ENCODE data around the gene ZNRF3. TPM values are rescaled to one million over a fixed set of nuclear protein-coding genes. Genes with fewer than 3 reads are reported as not detected.
A peak's percentile ranks its signal among the peaks of the same experiment; 100 is the strongest.

Gene ZNRF3
- total RNA-seq, 3 donors from 2014 or later: 5.5 to 10.6 (median 5.8) TPM

DNA sequence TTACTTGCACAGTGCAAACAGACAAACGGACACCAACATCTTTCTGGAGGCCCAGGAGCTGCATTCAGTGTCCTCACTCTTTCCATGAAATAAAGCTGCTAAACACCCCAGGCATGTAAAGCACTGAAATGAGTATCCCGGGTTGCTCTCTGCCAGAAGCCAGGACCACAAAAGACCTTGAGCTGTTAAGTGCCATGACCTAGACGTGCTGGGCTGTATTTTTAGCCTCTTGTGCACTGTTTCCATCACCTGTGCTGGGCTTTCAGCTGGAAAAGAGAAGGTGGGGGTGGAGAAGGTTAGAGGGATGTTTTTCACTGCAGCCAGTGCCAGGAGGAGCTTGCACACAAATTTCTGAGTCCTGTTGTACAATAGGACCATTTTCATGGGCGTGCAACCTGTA, 186.1 kb downstream of the ZNRF3 start:
- Histone ChIP-seq H3K4me1 (ENCODE audit: low read depth) (peaks cover 28% of the 10 kb centered on the region), H3K9me3 (no peaks in the 10 kb centered on the region), H3K36me3 (ENCODE audit: low read depth) (no peaks in the 10 kb centered on the region), H3K4me3 (no peak overlapping the region)
- intact Hi-C loops (cut with DNase I, micrococcal nuclease): no loop called here
- DNase-seq: no peak
- no peak for ATAC-seq
- no peak for TF ChIP-seq CTCF (IDR thresholded peaks at IDR 0.05)

GRCh38 chr22:29070490-29070889, 187.1 kb downstream of the ZNRF3 start:
- DNase-seq: no peak

DNA sequence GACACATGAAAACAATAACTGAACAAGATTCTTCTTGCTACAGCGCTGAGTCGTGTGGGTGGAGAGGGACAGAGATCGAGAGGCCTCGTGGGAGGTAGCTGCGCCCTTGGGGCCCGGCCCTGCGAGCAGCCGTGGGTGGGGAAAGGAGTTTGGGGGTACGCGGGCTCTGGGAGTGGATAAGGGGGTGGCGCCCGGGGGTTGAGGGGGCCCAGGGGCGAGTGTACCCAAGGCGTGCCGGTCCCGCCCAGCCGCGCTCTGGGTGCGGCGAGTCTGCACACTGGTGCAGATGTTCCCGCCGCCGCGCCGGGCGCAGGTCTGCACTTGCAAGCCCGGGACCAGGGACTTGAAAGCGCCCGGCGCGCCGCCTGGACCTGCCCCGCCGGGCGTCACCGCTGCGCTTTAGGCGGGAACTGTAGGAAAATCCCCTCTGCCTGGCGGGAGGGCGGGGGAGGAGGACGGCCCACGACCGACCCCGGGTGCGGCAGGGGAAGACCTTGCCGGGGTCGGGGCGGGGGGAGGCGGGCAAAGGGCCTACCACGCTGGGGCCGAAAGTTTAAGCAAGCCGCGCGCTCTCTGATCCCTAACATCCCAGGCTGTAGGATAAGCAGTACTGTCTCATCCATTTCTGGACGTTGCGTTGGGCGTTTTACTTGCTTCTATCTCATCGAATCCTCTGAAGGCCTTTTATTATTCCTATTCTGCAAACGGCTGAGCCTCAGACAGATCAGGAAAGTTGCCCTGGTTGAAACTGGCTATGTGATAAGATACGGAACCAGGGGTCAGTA, 188.1 kb downstream of the ZNRF3 start:
- H3K36me3 ChIP-seq (ENCODE audit: low read depth): no peaks in the 10 kb centered on the region
- H3K4me1 ChIP-seq (ENCODE audit: low read depth): peaks cover 31% of the 10 kb centered on the region
- no peaks in the 10 kb centered on the region for H3K9me3 ChIP-seq
- intact Hi-C loops (cut with DNase I, micrococcal nuclease): no loop called here
- ATAC-seq (peak; percentile 55), DNase-seq (peak; percentile 78 to 84 (median 83))
- H3K4me3 ChIP-seq: no peak overlapping the region
- TF ChIP-seq CTCF (IDR thresholded peaks at IDR 0.05): no peak

More at GRCh38 chr22:29070490-29070889, 187.1 kb downstream of the ZNRF3 start:
- Histone ChIP-seq H3K9me3 (no peaks in the 10 kb centered on the region), H3K36me3 (ENCODE audit: low read depth) (no peaks in the 10 kb centered on the region), H3K4me1 (ENCODE audit: low read depth) (peaks cover 31% of the 10 kb centered on the region), H3K4me3 (no peak overlapping the region)
- ATAC-seq: no peak
- intact Hi-C loops (cut with DNase I, micrococcal nuclease): no loop called here
- no peak for TF ChIP-seq CTCF (IDR thresholded peaks at IDR 0.05)

DNA sequence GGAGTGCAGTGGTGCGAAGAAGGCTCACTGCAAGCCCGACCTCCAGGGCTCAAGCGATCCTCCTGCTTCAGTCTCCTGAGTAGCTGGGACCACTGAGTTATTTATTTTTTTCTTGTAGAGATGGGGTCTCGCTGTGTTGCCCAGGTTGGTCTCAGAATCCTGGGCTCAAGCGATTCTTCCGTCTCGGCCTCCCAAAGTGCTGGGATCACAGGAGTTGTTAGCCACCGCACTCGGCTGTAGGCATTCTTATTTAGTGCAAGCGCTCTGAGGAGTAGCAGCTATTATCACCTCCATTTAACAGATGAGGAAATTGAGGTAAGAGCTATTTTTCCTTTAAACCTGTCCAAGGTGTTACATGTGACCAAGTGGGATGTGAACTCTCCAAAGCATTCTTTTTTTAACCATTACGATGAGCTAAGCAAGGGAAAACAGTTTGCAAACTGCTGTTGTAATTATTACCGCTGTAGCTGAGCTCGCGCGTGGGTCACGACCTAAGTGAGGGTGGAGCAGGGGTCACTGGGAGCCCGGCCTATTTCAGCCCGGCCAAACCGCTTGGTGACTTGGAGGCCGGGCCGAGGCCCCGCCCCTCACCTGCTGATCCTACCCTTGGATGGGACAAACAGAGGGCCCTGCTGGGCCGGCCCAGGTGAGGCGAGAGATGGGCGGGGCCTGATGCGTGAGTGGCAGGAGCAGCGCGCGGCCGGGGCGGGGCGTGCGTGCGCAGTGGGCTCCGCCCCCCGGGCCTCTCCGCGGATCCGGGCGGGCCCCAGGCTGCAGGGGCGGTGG, 189.0 kb downstream of the ZNRF3 start:
- H3K9me3 ChIP-seq: no peaks in the 10 kb centered on the region
- DNase-seq (peak; percentile 97 to 98 (median 97)), ATAC-seq (peak; percentile 96)
- no peaks in the 10 kb centered on the region for H3K36me3 ChIP-seq (ENCODE audit: low read depth)
- TF ChIP-seq CTCF (IDR thresholded peaks at IDR 0.05): no peak
- H3K4me3 ChIP-seq: no peak overlapping the region
- H3K4me1 ChIP-seq (ENCODE audit: low read depth): peaks cover 31% of the 10 kb centered on the region
- intact Hi-C loops (cut with DNase I, micrococcal nuclease): no loop called here

GRCh38 chr22:29072979-29073617, 189.7 kb downstream of the ZNRF3 start, which contains the start of gene KREMEN1:
KREMEN1 (plus strand) TSS chr22:29073035; CDS start chr22:29073131, 96 bp downstream.
- intact Hi-C loops (cut with DNase I, micrococcal nuclease): no loop called here
- Histone ChIP-seq H3K4me1 (ENCODE audit: low read depth) (peaks cover 31% of the 10 kb centered on the region), H3K36me3 (ENCODE audit: low read depth) (no peaks in the 10 kb centered on the region), H3K4me3 (peak within 1 kb of the TSS; percentile 65), H3K9me3 (no peaks in the 10 kb centered on the region)
- no peak for ATAC-seq
- TF ChIP-seq CTCF (IDR thresholded peaks at IDR 0.05): no peak
- DNase-seq: peak; percentile 37 to 69 (median 66)

Measured in mucosa of descending colon (tissue), 3 donors.